GM19467 (cell line): Measurements from ENCODE around the gene ABHD2.

ENCODE experiments used
- ATAC-seq: cut with Tn5 transposase; IDR thresholded peaks from one replicate; pipeline ENCODE4 v1.9.1; 2021; ENCODE audit warnings: mild to moderate bottlenecking, moderate library complexity; ENCODE audit not compliant: unreplicated experiment

Gene ABHD2

GRCh38 chr15:89161666-89162065 lies 73.4 kb downstream of the ABHD2 start:
- no peak for ATAC-seq

GRCh38 chr15:89163271-89164055 lies 75.2 kb downstream of the ABHD2 start:
- ATAC-seq: no peak

GRCh38 chr15:89164712-89165211 lies 76.5 kb downstream of the ABHD2 start:
- no peak for ATAC-seq

- no peak for ATAC-seq
These were observed 77.4 kb downstream of the ABHD2 start for GRCh38 chr15:89165677-89166076.

DNA sequence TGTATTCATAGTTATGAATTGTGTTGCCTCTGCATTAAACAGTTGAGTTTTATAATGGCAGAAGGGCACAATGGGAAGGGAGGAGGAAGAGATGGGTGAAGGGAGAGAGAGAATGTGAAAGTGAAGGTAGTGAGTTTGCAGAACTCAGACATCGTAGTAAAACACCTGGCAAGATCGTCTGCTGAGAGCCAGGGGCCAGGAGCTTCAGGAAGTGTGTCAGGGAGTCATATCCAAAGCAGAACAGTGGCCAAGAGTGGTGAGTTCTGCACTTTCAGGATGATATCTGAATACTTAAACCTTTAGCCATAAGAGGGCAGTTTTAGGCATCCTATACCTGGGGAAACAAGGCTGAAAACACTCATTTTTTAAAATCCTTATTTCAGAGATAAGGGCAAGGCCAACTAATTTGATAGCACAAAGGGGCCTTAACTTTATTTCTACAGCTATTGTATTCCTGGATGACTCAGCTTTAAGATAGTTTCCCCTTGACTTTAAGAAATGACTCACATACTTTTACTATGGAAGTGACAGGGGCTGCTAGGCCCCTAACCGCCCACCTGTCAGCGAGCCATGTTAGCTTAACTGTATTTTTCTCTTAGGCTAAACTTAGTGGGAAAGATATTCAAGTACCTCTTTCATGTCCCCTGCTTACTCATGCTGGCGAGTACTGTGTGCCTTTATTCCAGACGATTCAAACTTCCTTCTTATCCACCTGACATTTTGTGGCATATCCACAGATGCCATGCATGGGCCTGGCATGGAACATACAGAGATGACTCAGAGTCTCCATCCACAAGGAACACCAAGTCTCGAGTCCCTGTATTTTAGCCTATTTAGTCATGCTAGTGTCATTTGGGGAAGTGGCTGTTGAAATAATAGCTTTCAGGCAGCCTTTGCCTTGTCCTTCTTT lies 79.3 kb downstream of the ABHD2 start:
- peak; percentile 54 for ATAC-seq

GRCh38 chr15:89168316-89168833 lies 80.1 kb downstream of the ABHD2 start:
- no peak for ATAC-seq

DNA sequence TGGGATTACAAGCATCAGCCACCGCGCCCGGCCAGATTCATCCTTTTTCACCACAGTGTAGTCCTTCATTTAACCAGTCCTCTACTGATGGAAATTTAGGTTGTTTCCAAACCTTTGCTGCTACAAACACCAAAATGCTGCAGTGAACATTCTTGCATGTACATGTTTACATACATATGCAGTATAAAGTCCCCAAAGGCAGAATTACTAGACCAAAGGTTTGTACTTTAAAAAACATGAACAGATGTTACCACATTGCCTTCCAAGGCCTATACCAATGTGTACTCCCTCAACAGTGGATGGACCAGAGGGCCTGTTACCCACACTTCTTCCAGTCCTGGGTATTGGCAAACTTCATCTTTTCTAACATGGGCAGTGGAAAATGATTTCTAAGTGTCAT lies 82.1 kb downstream of the ABHD2 start:
- no peak for ATAC-seq

GRCh38 chr15:89171136-89172072 lies 83.1 kb downstream of the ABHD2 start:
- ATAC-seq: no peak

GRCh38 chr15:89172921-89173320 lies 84.7 kb downstream of the ABHD2 start:
- ATAC-seq: no peak

DNA sequence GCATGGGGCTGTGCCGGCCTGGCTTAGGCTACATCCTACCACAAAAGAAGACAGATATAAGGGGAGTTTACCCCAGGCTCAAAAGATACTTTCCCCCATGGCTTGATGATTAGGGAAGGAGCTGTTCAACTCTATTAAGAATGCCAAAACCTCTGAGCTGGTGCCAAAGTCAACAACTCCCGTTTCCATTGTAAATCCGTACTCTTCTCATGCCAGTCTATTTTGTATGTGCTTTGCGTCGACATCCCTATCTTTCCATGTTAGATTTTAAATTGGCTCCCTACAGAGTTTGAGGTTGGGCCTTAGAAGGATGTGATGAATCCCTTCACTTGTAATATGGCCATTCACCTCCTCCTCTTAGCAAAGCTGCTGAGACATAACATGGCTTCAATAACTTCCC lies 86.2 kb downstream of the ABHD2 start:
- ATAC-seq: no peak

DNA sequence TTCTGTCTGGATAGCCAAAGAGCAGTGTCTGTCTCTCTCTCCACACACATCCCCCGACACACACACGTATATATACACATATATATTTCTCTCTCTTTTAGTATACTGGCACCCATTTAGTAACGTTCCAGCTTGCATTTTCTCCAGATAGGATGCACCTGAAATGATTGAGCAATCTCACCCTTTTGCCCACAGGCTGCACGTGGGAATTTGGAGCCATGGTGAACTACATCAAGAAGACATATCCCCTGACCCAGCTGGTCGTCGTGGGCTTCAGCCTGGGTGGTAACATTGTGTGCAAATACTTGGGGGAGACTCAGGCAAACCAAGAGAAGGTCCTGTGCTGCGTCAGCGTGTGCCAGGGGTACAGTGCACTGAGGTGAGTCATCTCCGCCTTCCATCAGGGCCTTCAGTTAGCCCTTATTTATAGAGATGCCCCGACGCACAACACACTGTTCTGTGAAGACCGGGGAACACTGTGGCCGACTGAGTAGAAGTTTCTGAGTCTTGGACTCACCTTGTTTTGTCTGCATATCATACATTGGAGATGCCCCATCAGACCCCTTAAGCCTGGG lies 87.4 kb downstream of the ABHD2 start:
- no peak for ATAC-seq

- ATAC-seq: no peak
These were observed 88.9 kb downstream of the ABHD2 start for GRCh38 chr15:89177116-89177515.

DNA sequence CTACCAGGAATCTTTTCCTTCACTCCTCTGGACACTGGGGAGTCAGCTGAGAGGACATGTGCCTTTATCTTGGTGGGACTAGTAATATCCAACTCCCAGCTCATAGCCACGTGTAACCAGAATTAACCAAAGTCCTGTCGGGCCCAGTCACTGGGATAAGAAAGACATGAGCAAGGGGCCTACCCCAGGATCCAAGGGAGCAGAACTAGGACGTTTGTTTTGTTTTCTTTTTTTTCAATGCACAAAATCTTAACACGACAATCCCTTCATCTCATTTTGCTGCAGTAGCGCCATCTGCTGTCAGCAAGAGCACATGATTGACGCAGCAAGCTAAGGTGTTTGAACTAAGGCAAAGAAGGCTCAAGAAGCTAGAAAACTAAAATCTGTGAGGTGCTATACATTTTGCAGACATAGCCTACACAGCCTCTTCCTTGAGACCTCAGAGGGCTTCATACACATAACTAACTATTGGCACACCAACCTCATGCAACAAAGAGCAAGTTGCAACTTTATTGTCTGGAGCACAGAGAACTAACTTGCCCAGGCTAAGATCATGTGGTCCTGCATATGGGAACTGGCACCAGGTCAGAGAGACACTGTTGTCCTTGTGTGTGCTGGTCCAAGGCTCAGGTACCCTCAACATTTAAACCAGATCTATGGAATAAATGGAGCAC lies 89.5 kb downstream of the ABHD2 start:
- ATAC-seq: no peak

- ATAC-seq: no peak
These were observed 90.2 kb downstream of the ABHD2 start for GRCh38 chr15:89178307-89178977.

DNA sequence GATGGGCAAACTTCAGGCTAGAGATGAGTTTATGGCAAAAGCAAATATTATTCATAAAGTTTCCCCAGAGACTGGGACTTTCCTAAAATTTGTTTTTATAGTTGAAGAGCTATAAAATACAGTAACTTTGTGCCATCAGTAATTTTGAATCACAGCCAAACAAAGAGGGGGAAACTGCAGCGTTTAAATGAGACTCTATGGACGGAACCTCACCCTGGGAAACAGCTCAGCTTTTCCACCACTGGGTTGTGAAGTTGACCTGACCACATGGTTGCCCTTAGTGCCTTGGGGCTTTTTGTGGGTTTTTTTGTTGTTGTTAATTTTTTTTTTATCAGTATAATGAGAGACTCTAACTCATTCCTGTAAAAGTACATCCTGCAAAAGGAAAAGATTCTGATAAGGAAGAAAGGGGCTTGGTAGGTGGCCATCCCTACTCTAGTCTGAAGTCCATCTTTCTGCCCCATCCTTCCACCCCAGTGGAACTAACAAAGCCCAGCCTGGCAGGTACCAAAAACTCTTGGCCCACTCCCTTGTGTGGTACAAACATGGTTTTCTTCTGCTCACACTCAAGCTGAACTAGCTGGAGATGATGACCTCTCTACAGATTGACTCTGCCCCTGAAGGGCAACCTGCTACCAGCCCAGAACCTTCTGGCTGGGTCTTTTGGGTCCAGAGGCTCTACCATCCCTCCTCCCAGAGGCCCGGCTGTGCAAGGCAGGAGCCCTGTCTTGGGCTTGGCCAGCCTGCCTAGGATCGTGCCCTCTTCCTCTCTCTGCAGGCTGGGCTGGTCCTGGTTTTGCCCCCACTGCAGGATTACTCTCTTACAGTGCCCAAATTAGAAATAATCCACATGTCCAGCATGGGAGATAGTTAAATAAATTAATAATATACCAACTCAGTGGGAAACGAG lies 92.0 kb downstream of the ABHD2 start:
- no peak for ATAC-seq

GRCh38 chr15:89184357-89184756 lies 96.1 kb downstream of the ABHD2 start:
- ATAC-seq: no peak

GRCh38 chr15:89184886-89185526 lies 96.8 kb downstream of the ABHD2 start:
- no peak for ATAC-seq

GRCh38 chr15:89186803-89187202 lies 98.5 kb downstream of the ABHD2 start:
- ATAC-seq: no peak
